Prostate gland (tissue), 2 donors: ENCODE results near the gene CTXND1. TPM values are rescaled to one million over a fixed set of nuclear protein-coding genes. Genes with fewer than 3 reads are reported as not detected.
A peak's percentile ranks its signal among the peaks of the same experiment; 100 is the strongest.

Experiments
- DNase-seq: peaks from one replicate; pipeline ENCODE4 v3.0.0-alpha.2; 2019; ENCODE audit warnings: low spot score
- H3K27ac ChIP-seq, 2 donors: fragments of 200-600 bp; sonication (generic); 2 replicates each; pipeline ENCODE4 v1.5.1; 2017 to 2019
- H3K27me3 ChIP-seq: fragments of 200-600 bp; sonication (generic); replicated peaks from 2 replicates; pipeline ENCODE4 v1.5.1; 2019; ENCODE audit not compliant: insufficient read depth
- H3K36me3 ChIP-seq, 2 donors: fragments of 200-600 bp; sonication (generic); 1 replicate in 1 of 2; 2 replicates in 1 of 2; pipeline versions ENCODE4 v1.5.1 to v1.8.1; 2017 to 2019
- H3K4me1 ChIP-seq: fragments of 200-600 bp; sonication (generic); replicated peaks from 2 replicates; pipeline ENCODE4 v1.5.1; 2019
- H3K4me3 ChIP-seq, 2 donors: fragments of 200-600 bp; sonication (generic); 2 replicates each; pipeline ENCODE4 v1.5.1; 2017 to 2019
- H3K9me3 ChIP-seq: fragments of 200-600 bp; sonication (generic); 2 replicates; pipeline ENCODE4 v1.5.1; 2017
- POLR2A ChIP-seq: fragments of 450-650 bp; IDR thresholded peaks from one replicate; pipeline ENCODE4 v1.6.1; 2016; ENCODE audit warnings: antibody characterized with exemption, mild to moderate bottlenecking
- POLR2AphosphoS5 ChIP-seq: sonication (generic); formaldehyde crosslinking; IDR thresholded peaks from one replicate; pipeline ENCODE4 v1.6.1; 2017; ENCODE audit warnings: antibody characterized with exemption
- WGBS: methylation state at CpG from one replicate; pipeline ENCODE4 v1.1.5; 2018; 5-methylcytosine and 5-hydroxymethylcytosine counted together
- intact Hi-C: fragments of 100-400 bp; cut with DNase I; formaldehyde crosslinking; loops from one replicate; pipeline ENCODE4 v1.14.2; 2022
- total RNA-seq, 2 donors: library from RNA; depleted of rRNA; stranded (reverse); fragments of >200 nt; gene quantifications; one replicate each; pipeline ENCODE4 v1.1.0, GENCODE V29; 2016
- TF ChIP-seq, protein P1 (sequence below), 4 experiments: fragments of 200-600 bp in 2 of 4; fragments of 450-650 bp in 2 of 4; sonication (generic) in 2 of 4; IDR thresholded peaks; 1 replicate in 3 of 4; 2 replicates in 1 of 4; pipeline ENCODE4 v1.5.1; 2016 to 2019; ENCODE audit warnings: antibody characterized with exemption in 4 of 4, mild to moderate bottlenecking in 2 of 4, moderate library complexity in 2 of 4

CTXND1 gene
- total RNA-seq, 2 donors from 2014 or later = 0.96 TPM; not detected in 1

DNA sequence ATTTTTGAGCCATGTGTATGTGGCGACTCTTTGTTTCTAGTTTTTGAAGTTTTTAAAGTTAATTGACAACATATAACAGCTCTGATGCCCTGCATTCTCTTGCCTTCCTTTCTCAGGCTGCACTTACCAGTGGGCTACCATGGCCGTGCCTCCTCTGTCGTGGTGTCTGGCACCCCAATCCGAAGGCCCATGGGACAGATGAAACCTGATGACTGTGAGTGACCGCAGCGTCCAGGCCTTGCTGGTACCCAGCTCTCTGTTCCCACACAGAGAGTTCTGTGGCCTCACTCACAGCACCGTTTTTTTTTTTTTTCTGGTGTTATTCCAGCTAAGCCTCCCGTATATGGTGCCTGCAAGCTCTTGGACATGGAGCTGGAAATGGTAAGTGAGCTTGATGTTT, 84.1 kb downstream of the CTXND1 start:
- H3K4me3 ChIP-seq = no peak overlapping the region
- H3K36me3 ChIP-seq = no peaks in the 10 kb centered on the region
- H3K27me3 ChIP-seq = no peaks in the 10 kb centered on the region
- H3K27ac ChIP-seq = no peak overlapping the region
- 84% methylated on average over 8 of the region's 8 CpGs for WGBS
- TF ChIP-seq POLR2AphosphoS5 = no peak
- TF ChIP-seq, protein P1, sequence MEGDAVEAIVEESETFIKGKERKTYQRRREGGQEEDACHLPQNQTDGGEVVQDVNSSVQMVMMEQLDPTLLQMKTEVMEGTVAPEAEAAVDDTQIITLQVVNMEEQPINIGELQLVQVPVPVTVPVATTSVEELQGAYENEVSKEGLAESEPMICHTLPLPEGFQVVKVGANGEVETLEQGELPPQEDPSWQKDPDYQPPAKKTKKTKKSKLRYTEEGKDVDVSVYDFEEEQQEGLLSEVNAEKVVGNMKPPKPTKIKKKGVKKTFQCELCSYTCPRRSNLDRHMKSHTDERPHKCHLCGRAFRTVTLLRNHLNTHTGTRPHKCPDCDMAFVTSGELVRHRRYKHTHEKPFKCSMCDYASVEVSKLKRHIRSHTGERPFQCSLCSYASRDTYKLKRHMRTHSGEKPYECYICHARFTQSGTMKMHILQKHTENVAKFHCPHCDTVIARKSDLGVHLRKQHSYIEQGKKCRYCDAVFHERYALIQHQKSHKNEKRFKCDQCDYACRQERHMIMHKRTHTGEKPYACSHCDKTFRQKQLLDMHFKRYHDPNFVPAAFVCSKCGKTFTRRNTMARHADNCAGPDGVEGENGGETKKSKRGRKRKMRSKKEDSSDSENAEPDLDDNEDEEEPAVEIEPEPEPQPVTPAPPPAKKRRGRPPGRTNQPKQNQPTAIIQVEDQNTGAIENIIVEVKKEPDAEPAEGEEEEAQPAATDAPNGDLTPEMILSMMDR (IDR thresholded peaks at IDR 0.05) = no peak
- no peak for TF ChIP-seq POLR2A
- no peaks in the 10 kb centered on the region for H3K4me1 ChIP-seq
- no peak for DNase-seq
- no peaks in the 10 kb centered on the region for H3K9me3 ChIP-seq
- intact Hi-C loops = no loop called here

- WGBS = 100% methylated on average over 1 of the region's 1 CpG
- TF ChIP-seq, protein P1 (IDR thresholded peaks at IDR 0.05) = no peak
- no peak for TF ChIP-seq POLR2AphosphoS5
- DNase-seq = no peak
- H3K36me3 ChIP-seq = no peaks in the 10 kb centered on the region
- no peak overlapping the region for H3K27ac ChIP-seq
- H3K4me3 ChIP-seq = no peak overlapping the region
- H3K4me1 ChIP-seq = peaks cover 2% of the 10 kb centered on the region
- intact Hi-C loops = no loop called here
- no peaks in the 10 kb centered on the region for H3K9me3 ChIP-seq
- H3K27me3 ChIP-seq = no peaks in the 10 kb centered on the region
These were observed 88.1 kb downstream of the CTXND1 start for GRCh38 chr15:80163897-80164296.

- Histone ChIP-seq H3K9me3 (no peaks in the 10 kb centered on the region), H3K4me1 (peaks cover 2% of the 10 kb centered on the region), H3K27me3 (no peaks in the 10 kb centered on the region), H3K27ac (no peak overlapping the region), H3K36me3 (no peaks in the 10 kb centered on the region), H3K4me3 (no peak overlapping the region)
- intact Hi-C loops = no loop called here
- TF ChIP-seq, protein P1 (IDR thresholded peaks at IDR 0.05) = no peak
- TF ChIP-seq POLR2AphosphoS5 (no peak), POLR2A (no peak)
- no peak for DNase-seq
- WGBS = 86% methylated on average over 5 of the region's 5 CpGs
These were observed 88.8 kb downstream of the CTXND1 start for GRCh38 chr15:80163217-80163616.

GRCh38 chr15:80162059-80162554, 89.9 kb downstream of the CTXND1 start:
- Histone ChIP-seq H3K9me3 (no peaks in the 10 kb centered on the region), H3K27ac (no peak overlapping the region), H3K4me3 (no peak overlapping the region), H3K4me1 (peaks cover 2% of the 10 kb centered on the region), H3K36me3 (no peaks in the 10 kb centered on the region), H3K27me3 (no peaks in the 10 kb centered on the region)
- 43% methylated on average over 6 of the region's 6 CpGs for WGBS
- peak; percentile 61 for TF ChIP-seq POLR2AphosphoS5
- TF ChIP-seq, protein P1 (IDR thresholded peaks at IDR 0.05) = no peak
- peak; percentile 44 for DNase-seq
- intact Hi-C loops = no loop called here

DNA sequence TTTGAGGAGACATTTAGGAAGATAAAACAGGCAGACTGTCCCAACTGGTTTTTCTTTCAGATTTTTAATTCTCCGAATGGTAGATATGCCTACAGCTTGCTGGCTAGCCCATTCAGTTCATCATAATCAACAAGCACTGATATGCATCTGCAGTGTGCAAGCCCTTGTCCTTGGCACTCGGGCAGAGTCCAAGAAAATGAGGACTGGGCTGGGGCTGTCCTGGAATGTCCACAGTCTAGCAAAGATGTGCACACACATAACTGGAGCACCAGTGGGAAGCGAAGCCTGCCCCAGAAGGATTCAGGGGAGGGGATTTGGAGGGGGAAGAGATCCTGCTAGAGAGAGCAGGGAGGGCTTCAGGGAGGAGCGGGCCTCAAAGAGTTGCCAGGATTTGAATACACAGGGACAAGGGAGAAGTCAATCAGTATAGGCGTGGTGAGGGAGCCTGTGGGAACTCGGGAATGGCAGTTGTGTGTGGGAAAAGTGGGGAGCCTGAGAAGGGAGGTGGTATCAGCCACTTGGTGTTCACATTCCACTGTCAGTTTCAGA, 90.5 kb downstream of the CTXND1 start:
- Histone ChIP-seq H3K4me3 (no peak overlapping the region), H3K27me3 (no peaks in the 10 kb centered on the region), H3K4me1 (peaks cover 2% of the 10 kb centered on the region), H3K36me3 (no peaks in the 10 kb centered on the region), H3K27ac (no peak overlapping the region), H3K9me3 (no peaks in the 10 kb centered on the region)
- intact Hi-C loops = no loop called here
- TF ChIP-seq POLR2A (no peak), POLR2AphosphoS5 (no peak)
- TF ChIP-seq, protein P1 (IDR thresholded peaks at IDR 0.05) = no peak
- DNase-seq = no peak
- 73% methylated on average over 6 of the region's 6 CpGs for WGBS
